GM21576 (cell line): ENCODE data around the gene CNTN2.

Source experiments
- ATAC-seq: cut with Tn5 transposase; IDR thresholded peaks from one replicate; pipeline ENCODE4 v1.9.1; 2021; ENCODE audit warnings: mild to moderate bottlenecking, moderate library complexity; ENCODE audit not compliant: unreplicated experiment

Gene CNTN2

GRCh38 chr1:205069371-205070125, 26.5 kb downstream of the CNTN2 start:
- ATAC-seq = no peak

GRCh38 chr1:205071028-205071409, 28.0 kb downstream of the CNTN2 start:
- ATAC-seq = no peak

- no peak for ATAC-seq
These were observed 28.8 kb downstream of the CNTN2 start for GRCh38 chr1:205071801-205072200.

DNA sequence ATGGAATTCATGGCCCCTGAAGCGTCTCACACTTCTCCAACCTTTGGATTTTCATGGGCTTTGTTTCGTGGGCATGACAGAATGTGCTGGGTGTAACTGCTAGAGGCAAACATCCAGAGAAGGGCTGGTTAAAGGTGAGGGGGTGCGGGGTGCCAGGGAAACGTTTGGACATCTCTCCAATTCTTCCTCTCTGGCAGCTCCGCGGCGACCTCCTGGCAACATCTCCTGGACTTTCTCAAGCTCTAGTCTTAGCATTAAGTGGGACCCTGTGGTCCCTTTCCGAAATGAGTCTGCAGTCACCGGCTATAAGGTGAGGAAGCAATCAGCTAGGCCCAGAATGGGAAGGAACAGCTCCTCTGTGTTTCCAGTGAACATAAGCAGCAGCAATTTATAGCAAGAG, 29.3 kb downstream of the CNTN2 start:
- no peak for ATAC-seq

GRCh38 chr1:205072881-205073280, 29.9 kb downstream of the CNTN2 start:
- no peak for ATAC-seq

- no peak for ATAC-seq
These were observed 30.5 kb downstream of the CNTN2 start for GRCh38 chr1:205073511-205073910.

DNA sequence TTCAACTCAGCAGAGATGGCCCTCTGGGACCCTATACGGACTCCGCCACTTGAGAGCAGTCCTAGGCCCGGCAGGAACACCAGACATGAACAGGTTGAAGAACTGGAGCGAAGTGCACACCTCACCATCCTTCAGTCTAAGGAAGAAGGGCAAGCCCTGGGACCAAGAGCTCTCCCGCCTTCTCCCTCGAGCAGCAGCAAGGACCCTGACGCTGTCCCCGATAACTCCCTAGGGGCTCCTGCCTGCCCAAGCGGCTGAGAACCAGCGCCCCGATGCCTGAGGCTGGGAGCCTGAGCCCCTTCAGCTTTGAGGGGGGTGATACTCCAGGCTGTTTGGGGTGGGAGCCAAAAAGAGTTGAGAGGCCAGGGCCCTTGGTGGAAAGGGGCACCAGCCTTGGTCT, 31.1 kb downstream of the CNTN2 start:
- ATAC-seq = no peak

DNA sequence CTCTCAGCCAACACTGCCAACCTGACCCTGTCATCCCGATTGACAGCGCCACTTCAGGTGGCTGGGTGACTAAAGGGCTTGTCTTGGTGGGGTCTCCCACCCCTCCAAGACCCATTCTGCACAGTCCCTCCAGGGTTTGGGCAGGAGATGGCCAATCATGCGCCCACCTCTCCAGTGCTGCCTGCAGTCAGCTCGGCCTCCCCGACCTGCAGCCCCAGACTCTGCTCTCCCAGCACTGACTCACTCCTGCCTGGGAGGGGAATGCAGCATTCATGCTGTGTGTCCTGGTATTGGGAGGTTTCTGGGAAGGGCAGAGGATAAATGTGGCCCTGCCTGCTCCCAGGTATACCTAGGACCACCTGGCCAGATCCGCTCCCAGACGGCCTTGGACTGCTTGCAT, 31.5 kb downstream of the CNTN2 start:
- ATAC-seq = no peak

- no peak for ATAC-seq
These were observed 32.7 kb downstream of the CNTN2 start for GRCh38 chr1:205075642-205076155.

DNA sequence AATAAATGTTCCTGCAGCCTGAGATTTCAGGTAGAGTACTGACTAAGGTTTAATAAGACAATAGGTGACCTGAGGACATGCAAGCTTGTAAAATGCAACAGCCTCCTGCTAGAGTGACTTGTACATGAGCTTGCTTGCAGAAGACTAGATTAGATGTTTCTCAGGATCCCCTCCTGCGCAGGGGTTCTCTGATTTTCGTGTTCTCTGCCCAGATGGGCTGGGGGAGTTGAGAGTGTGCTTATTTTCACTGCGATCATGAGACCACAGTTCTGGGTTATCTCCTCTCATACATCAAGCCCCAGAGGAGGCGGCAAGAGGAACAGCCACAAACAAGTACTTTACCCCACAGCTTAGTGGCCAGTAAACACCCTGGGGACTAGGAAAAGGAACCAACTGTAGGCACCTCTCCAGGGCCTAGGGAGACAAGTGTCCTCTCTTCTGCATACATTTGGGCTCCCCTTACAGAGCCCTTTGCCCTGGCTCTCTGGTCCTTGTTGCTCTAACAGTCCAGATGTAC, 33.3 kb downstream of the CNTN2 start:
- ATAC-seq = no peak

GRCh38 chr1:205077158-205077933, 34.3 kb downstream of the CNTN2 start:
- no peak for ATAC-seq

GRCh38 chr1:205077934-205078311, 34.9 kb downstream of the CNTN2 start:
- ATAC-seq = no peak

- no peak for ATAC-seq
These were observed 39.4 kb downstream of the CNTN2 start for GRCh38 chr1:205082431-205082830.

DNA sequence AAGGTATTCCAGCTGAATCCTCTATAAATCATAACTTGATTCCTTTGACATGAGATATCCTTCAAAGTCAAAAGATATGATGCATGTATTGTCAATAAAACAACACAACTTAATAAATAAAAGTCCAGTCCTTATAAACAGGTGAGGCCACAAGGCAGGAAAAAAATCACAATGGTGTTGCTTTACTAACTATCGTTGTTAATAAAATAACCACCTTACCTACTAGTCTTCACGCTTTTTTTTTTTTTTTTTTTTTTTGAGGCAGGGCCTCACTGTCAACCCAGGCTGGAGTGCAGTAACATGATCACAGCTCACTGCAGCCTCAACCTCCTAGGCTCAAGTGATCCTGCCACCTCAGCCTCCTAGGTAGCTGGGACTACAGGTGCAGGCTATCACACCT, 41.3 kb downstream of the CNTN2 start, which contains the start of gene TMEM81:
TSS of gene TMEM81 (minus strand) at position 101 of the 400 bp plus-strand sequence. CDS start 140 bp downstream, outside the sequence.
- no peak for ATAC-seq

DNA sequence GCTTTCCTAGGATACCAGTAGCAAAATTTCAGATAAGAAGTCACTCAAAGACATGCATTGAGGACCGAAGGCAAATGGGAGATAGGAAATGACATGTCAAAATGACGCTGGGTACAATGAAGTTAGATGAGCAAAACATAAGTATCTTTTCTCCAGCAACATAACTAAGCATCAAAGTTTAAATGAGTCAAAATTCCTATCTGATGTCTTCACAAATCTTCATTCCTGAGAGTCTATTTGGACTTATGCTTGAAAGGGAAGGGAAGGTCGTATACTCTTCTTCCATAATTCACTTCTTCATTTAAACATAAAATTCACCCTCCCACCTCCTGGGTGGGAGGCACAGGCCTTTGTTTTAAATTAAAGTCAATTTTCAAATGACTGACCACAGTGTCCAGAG, 45.3 kb downstream of the CNTN2 start:
- no peak for ATAC-seq

- no peak for ATAC-seq
These were observed 48.2 kb downstream of the CNTN2 start for GRCh38 chr1:205091043-205091740.

- ATAC-seq = no peak
These were observed 52.4 kb downstream of the CNTN2 start for GRCh38 chr1:205095422-205095821.

DNA sequence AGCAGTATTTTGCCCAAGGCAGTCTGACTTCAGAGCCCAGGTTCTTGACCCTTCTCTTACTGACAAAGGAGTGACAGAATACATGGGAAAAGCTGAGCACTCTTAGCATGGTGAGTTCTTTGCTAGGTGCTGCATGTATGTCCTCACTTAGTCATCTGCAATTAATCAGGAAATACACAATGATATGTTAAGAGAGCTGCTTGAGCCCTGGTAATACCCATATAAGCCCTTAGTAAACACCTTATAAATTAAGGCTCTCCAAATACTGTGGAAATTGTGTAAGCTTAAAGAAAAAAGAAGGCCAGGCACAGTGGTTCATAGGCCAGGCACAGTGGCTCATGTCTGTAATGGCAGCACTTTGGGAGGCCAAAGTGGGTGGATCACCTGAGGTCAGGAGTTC, 55.2 kb downstream of the CNTN2 start:
- no peak for ATAC-seq

DNA sequence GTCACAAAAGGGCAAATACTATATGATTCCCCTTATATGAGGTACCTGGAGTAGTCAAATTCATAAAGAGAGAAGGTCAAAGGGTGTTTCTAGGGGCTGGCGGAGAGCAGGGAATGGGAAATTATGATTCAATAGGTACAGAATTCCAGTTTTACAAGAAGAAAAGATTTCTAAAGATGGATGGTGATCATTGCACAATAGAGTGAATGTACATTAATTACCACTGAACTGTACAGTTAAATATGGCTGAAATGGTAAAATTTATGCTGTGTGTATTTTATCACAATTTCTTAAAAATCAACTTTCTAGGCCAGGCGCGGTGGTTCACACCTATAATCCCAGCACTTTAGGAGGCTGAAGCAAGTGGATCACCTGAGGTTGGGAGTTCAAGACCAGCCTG, 59.4 kb downstream of the CNTN2 start:
- no peak for ATAC-seq

- no peak for ATAC-seq
These were observed 64.3 kb downstream of the CNTN2 start for GRCh38 chr1:205107327-205107726.

GRCh38 chr1:205108464-205108863, 65.5 kb downstream of the CNTN2 start:
- ATAC-seq = no peak
